Kidney (tissue), 14 donors: ENCODE data around the gene LMNA. TPM values are rescaled to one million over a fixed set of nuclear protein-coding genes. Genes with fewer than 3 reads are reported as not detected.
A peak's percentile ranks its signal among the peaks of the same experiment; 100 is the strongest.
"Not testable (repeated sequence)": the region's sequence is repeated elsewhere in the genome, so short reads cannot be mapped to it uniquely, and the experiment has no call there.

Experiments
- DNase-seq, 5 donors: peaks; one replicate each; pipeline ENCODE4 v3.0.0-alpha.2; 2013 to 2020
- FAIRE-seq: peaks from 2 replicates; lab custom pipeline; 2012; peaks lifted over from hg19 to GRCh38; lab: Jason Lieb, UNC
- H3K27ac ChIP-seq, 2 donors: one replicate each; pipeline ENCODE4 v1.7.0; 2013; ENCODE audit warnings: low read depth in 2 of 2, low read length in 2 of 2, inconsistent platforms in 1 of 2
- H3K27me3 ChIP-seq: one replicate; pipeline ENCODE4 v1.7.1; 2013; ENCODE audit warnings: low read length, inconsistent platforms; ENCODE audit not compliant: control insufficient read depth, insufficient read depth
- H3K36me3 ChIP-seq, 3 donors: one replicate each; pipeline versions ENCODE4 v1.7.0 to v1.7.1; 2013; ENCODE audit warnings: low read length in 3 of 3, control low read depth in 1 of 3, inconsistent platforms in 1 of 3; ENCODE audit not compliant: insufficient read depth in 3 of 3, control insufficient read depth in 2 of 3
- H3K4me1 ChIP-seq, 3 donors: one replicate each; pipeline versions ENCODE4 v1.7.0 to v1.7.1; 2013; ENCODE audit warnings: low read length in 3 of 3, inconsistent platforms in 1 of 3, low read depth in 1 of 3; ENCODE audit not compliant: control insufficient read depth in 2 of 3, insufficient read depth in 2 of 3
- H3K4me3 ChIP-seq, 3 donors: one replicate each; pipeline versions ENCODE4 v1.7.0 to v1.8.1; 2013; ENCODE audit warnings: low read length in 3 of 3, control low read depth in 1 of 3, inconsistent platforms in 1 of 3
- H3K9ac ChIP-seq, 3 donors: one replicate each; pipeline versions ENCODE4 v1.7.0 to v1.7.1; 2013; ENCODE audit warnings: low read length in 3 of 3, control low read depth in 1 of 3, inconsistent platforms in 1 of 3
- H3K9me3 ChIP-seq, 3 donors: one replicate each; pipeline versions ENCODE4 v1.7.0 to v1.7.1; 2013; ENCODE audit warnings: low read length in 3 of 3, control low read depth in 1 of 3, inconsistent platforms in 1 of 3; ENCODE audit not compliant: control insufficient read depth in 2 of 3, insufficient read depth in 1 of 3
- CTCF ChIP-seq: IDR thresholded peaks from 3 replicates; pipeline ENCODE4 v1.5.1; 2012; ENCODE audit warnings: mild to moderate bottlenecking, moderate library complexity, borderline replicate concordance; ENCODE audit not compliant: insufficient read depth; ENCODE audit errors: extremely low read depth
- intact Hi-C: fragments of 100-400 bp; cut with DNase I; formaldehyde crosslinking; loops from one replicate; pipeline ENCODE4 v1.11.1; 2022
- polyA plus RNA-seq: library from polyadenylated mRNA; stranded (reverse); fragments of 350-450 nt; fragmentation: Illumina TruSeq; extraction: RNeasy Lipid Tissue Mini Kit (QIAGEN cat#74804); gene quantifications from one replicate; pipeline ENCODE4 v1.2.3, GENCODE V29; 2014; ENCODE audit warnings: low read depth, low replicate concordance; ENCODE audit not compliant: insufficient read depth
- total RNA-seq: library from RNA; stranded (reverse); fragmentation: NEBNext Ultra II Directional; extraction: Animal tissue kit (Norgen Biotek cat#: 25700); gene quantifications from one replicate; pipeline ENCODE4 v1.2.1, GENCODE V29; 2021
- donor health status: control.
- donor health status: control.
- donor health status: control.
- donor health status: control.
- donor health status: control.
- donor health status: DM: yes; HTN: yes; CAD: no.
- donor health status: Normal renal cell carcinoma (clear cell type).

Gene LMNA
- total and polyA plus RNA-seq, 2 donors from 2014 or later = 145 to 384 TPM

GRCh38 chr1:156118177-156118868, 3.8 kb downstream of the LMNA start:
- DNase-seq (peak in 4 of 5 donors; percentile 34 to 89 (median 48)), FAIRE-seq (no peak)
- no peak for TF ChIP-seq CTCF
- peak overlapping the region; percentile 89 to 92 for H3K27ac ChIP-seq
- no peaks in the 10 kb centered on the region for H3K9me3 ChIP-seq
- no peaks in the 10 kb centered on the region for H3K27me3 ChIP-seq
- intact Hi-C loops = no loop called here
- peak overlapping the region in 2 of 3 donors; percentile 59 to 72 for H3K9ac ChIP-seq
- peaks cover 8 to 48% (median 45%) of the 10 kb centered on the region in 3 donors for H3K4me1 ChIP-seq
- H3K36me3 ChIP-seq = no peaks in the 10 kb centered on the region
- H3K4me3 ChIP-seq = peak overlapping the region in 2 of 3 donors; percentile 68 to 72

- TF ChIP-seq CTCF = no peak
- peaks cover 12 to 56% (median 50%) of the 10 kb centered on the region in 3 donors for H3K4me1 ChIP-seq
- intact Hi-C loops = no loop called here
- H3K36me3 ChIP-seq = no peaks in the 10 kb centered on the region
- FAIRE-seq (no peak), DNase-seq (peak in 1 of 5 donors; percentile 79)
- H3K4me3 ChIP-seq = peak overlapping the region in 1 of 3 donors; percentile 28
- peak overlapping the region; percentile 47 to 57 for H3K27ac ChIP-seq
- H3K9me3 ChIP-seq = no peaks in the 10 kb centered on the region
- no peak overlapping the region for H3K9ac ChIP-seq
- H3K27me3 ChIP-seq = no peaks in the 10 kb centered on the region
Observed at GRCh38 chr1:156119503-156120209, 5.1 kb downstream of the LMNA start.

- H3K4me3 ChIP-seq = peak overlapping the region in 1 of 3 donors; percentile 28
- FAIRE-seq = no peak
Observed at GRCh38 chr1:156120318-156120717, 5.8 kb downstream of the LMNA start.

GRCh38 chr1:156121005-156121404, 6.5 kb downstream of the LMNA start:
- Histone ChIP-seq H3K4me1 (peaks cover 12 to 63% (median 51%) of the 10 kb centered on the region in 3 donors), H3K4me3 (peak overlapping the region in 1 of 3 donors; percentile 22)

More at GRCh38 chr1:156120318-156120717, 5.8 kb downstream of the LMNA start:
- H3K9ac ChIP-seq = no peak overlapping the region
- no peak for DNase-seq
- H3K27ac ChIP-seq = peak overlapping the region; percentile 47 to 57
- TF ChIP-seq CTCF = no peak
- intact Hi-C loops = no loop called here
- H3K9me3 ChIP-seq = no peaks in the 10 kb centered on the region
- peaks cover 12 to 62% (median 51%) of the 10 kb centered on the region in 3 donors for H3K4me1 ChIP-seq
- no peaks in the 10 kb centered on the region for H3K27me3 ChIP-seq
- H3K36me3 ChIP-seq = no peaks in the 10 kb centered on the region

More at GRCh38 chr1:156121005-156121404, 6.5 kb downstream of the LMNA start:
- intact Hi-C loops, H3K36me3 ChIP-seq, H3K9me3 ChIP-seq, FAIRE-seq, H3K27me3 ChIP-seq, DNase-seq: not testable (repeated sequence)
- peak overlapping the region; percentile 51 to 59 for H3K27ac ChIP-seq
- peak overlapping the region in 1 of 3 donors; percentile 59 for H3K9ac ChIP-seq
